SK-N-SH treated with all-trans-retinoic acid at 6 μM for 48 hours (cell line): ENCODE results near the gene PRUNE2.

ENCODE experiments used
- ARNTL ChIP-seq: fragments of 450-650 bp; formaldehyde crosslinking; IDR thresholded peaks from 2 replicates; pipeline ENCODE4 v1.5.0; 2020; ENCODE audit warnings: low read depth, mild to moderate bottlenecking, moderate library complexity, borderline replicate concordance
- CREB5 ChIP-seq: fragments of 250-450 bp; sonication (Bioruptor Pico); IDR thresholded peaks from 2 replicates; pipeline ENCODE4 v1.5.1; 2020; ENCODE audit warnings: low read depth, mild to moderate bottlenecking, moderate library complexity
- CSRNP3 ChIP-seq: fragments of 250-450 bp; sonication (Bioruptor Pico); IDR thresholded peaks from 2 replicates; pipeline ENCODE4 v1.5.1; 2021; ENCODE audit warnings: mild to moderate bottlenecking, moderate library complexity
- ESRRG ChIP-seq: fragments of 250-450 bp; sonication (Bioruptor Pico); IDR thresholded peaks from 2 replicates; pipeline ENCODE4 v1.6.1; 2021; ENCODE audit warnings: mild to moderate bottlenecking
- OSR1 ChIP-seq: fragments of 250-450 bp; sonication (Bioruptor Pico); IDR thresholded peaks from 2 replicates; pipeline ENCODE4 v1.8.0; 2022; ENCODE audit warnings: moderate library complexity, mild to moderate bottlenecking, inconsistent platforms
- PATZ1 ChIP-seq: fragments of 250-450 bp; sonication (Bioruptor Pico); IDR thresholded peaks from 2 replicates; pipeline ENCODE4 v1.8.0; 2020; ENCODE audit warnings: mild to moderate bottlenecking, moderate library complexity, borderline replicate concordance
- RARB ChIP-seq: fragments of 250-450 bp; sonication (Bioruptor Pico); IDR thresholded peaks from 2 replicates; pipeline ENCODE4 v1.8.0; 2021; ENCODE audit warnings: mild to moderate bottlenecking, moderate library complexity
- SNAI2 ChIP-seq: fragments of 250-450 bp; sonication (Bioruptor Pico); IDR thresholded peaks from 2 replicates; pipeline ENCODE4 v1.5.0; 2020; ENCODE audit warnings: mild to moderate bottlenecking, moderate library complexity
- ZC3H10 ChIP-seq: fragments of 250-450 bp; sonication (Bioruptor Pico); IDR thresholded peaks from 2 replicates; pipeline ENCODE4 v1.5.1; 2021; ENCODE audit warnings: mild to moderate bottlenecking, moderate library complexity
- ZFP3 ChIP-seq: fragments of 250-450 bp; sonication (Bioruptor Pico); IDR thresholded peaks from 2 replicates; pipeline ENCODE4 v1.5.0; 2020; ENCODE audit warnings: mild to moderate bottlenecking, moderate library complexity
- ZNF565 ChIP-seq: fragments of 450-650 bp; formaldehyde crosslinking; conservative IDR thresholded peaks from 2 replicates; pipeline ENCODE4 v1.5.0; 2020; ENCODE audit warnings: low read depth, mild to moderate bottlenecking, moderate library complexity
- ZNF70 ChIP-seq: fragments of 450-650 bp; formaldehyde crosslinking; IDR thresholded peaks from 2 replicates; pipeline ENCODE4 v1.5.0; 2020; ENCODE audit warnings: mild to moderate bottlenecking, moderate library complexity
- ZNF8 ChIP-seq: fragments of 450-650 bp; formaldehyde crosslinking; IDR thresholded peaks from 2 replicates; pipeline ENCODE4 v1.5.0; 2020; ENCODE audit warnings: mild to moderate bottlenecking, moderate library complexity

- TF ChIP-seq SNAI2 (CRISPR knock-in tag) (no peak), CREB5 (CRISPR knock-in tag) (no peak), ZNF565 (CRISPR knock-in tag) (no peak), CSRNP3 (no peak), PATZ1 (CRISPR knock-in tag) (no peak), ZC3H10 (CRISPR knock-in tag) (no peak), ARNTL (CRISPR knock-in tag) (no peak), ZNF70 (no peak), ESRRG (CRISPR knock-in tag) (no peak), ZFP3 (CRISPR knock-in tag) (no peak), OSR1 (CRISPR knock-in tag) (no peak), ZNF8 (CRISPR knock-in tag) (no peak), RARB (no peak)
Measured at GRCh38 chr9:76911971-76912370, 6.1 kb upstream of the PRUNE2 start.
